GM21619 (cell line): ENCODE results near the gene SNX33.
"Not testable (repeated sequence)": the region's sequence is repeated elsewhere in the genome, so short reads cannot be mapped to it uniquely, and the experiment has no call there.

ENCODE experiments used
- ATAC-seq: cut with Tn5 transposase; IDR thresholded peaks from one replicate; pipeline ENCODE4 v1.9.1; 2021; ENCODE audit not compliant: unreplicated experiment

Gene SNX33, protein sequence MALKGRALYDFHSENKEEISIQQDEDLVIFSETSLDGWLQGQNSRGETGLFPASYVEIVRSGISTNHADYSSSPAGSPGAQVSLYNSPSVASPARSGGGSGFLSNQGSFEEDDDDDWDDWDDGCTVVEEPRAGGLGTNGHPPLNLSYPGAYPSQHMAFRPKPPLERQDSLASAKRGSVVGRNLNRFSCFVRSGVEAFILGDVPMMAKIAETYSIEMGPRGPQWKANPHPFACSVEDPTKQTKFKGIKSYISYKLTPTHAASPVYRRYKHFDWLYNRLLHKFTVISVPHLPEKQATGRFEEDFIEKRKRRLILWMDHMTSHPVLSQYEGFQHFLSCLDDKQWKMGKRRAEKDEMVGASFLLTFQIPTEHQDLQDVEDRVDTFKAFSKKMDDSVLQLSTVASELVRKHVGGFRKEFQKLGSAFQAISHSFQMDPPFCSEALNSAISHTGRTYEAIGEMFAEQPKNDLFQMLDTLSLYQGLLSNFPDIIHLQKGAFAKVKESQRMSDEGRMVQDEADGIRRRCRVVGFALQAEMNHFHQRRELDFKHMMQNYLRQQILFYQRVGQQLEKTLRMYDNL

DNA sequence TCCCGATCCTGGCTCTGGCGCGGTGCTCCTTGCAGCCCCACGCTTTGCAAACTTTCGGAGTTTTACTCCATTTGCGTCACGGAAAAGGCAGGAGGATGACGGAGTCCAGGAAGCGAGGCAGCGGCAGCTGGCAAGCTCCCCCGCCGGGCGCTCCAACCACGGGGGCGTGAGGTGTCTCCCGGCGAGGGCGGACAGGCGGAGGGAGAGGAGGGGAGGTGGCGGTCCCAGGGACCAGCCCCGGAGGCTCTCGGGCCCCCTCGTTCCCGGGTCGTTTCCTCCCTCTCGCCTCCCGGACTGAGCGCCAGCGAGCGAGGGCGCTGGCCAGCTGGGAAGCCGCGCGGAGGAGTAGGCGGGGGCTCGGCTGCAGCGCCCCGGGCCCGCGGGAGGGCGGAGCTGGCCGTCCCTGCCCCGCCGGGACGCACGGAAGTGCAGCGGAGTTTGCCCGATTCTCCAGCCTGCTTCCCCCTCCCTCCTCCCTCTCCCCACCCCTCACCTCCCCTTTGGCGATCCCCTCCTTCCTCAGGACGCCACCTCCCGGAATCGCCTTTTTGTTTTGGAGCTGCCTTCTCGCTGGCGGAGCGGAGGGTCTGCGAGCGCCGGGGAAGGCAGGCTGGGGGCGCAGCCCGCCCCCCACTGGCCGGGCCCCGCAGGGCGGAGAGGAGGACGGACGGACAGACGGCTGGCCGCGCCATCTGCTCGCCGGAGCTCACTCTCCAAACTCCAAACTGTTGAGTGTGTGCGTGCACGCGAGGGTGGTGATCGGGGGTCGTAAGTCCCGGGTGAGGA is at the start of gene SNX33:
SNX33 (plus strand) TSS at position 543 of the 786 bp plus-strand sequence. CDS start 1,191 bp downstream, outside the sequence.
- no peak for ATAC-seq

DNA sequence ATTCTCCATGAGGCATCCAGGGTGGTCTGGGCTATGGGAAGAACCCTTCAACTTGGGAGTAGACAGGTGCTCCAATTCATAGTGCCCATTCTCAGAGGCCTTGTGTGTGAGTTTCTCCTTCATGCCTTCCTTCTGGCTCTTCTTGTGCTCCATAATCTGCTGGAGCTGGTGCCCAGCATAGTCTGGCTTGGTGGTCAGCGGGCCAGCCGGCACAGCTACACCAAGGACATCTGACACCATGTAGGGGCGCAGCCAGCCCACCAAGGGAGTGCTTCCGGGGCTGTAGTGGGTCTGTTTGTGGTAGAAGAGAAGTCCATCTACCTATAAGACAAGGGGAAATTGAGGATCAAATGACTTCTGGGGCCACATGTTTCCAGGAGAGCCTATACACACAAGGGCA is 49.4 kb upstream of the SNX33 start:
- no peak for ATAC-seq

DNA sequence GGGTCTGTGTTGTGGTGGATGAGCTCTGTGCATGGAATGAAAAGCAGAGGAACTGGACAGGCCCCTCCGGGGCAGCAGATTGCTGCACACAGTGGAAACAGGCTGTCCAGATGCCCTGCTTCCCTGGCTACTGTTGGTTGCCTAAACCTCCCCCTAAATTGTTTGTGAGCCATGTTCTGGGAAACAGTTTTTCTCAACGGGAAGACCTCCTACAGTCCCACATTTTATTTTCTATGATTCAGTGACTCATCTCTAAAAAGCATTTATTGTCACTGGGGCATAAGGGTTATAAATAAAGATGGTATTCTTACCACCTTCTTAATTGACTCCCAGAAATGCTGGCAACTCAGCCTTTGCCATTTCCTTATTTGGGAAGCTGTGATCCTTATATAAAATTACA is 48.3 kb upstream of the SNX33 start:
- ATAC-seq, result no peak

DNA sequence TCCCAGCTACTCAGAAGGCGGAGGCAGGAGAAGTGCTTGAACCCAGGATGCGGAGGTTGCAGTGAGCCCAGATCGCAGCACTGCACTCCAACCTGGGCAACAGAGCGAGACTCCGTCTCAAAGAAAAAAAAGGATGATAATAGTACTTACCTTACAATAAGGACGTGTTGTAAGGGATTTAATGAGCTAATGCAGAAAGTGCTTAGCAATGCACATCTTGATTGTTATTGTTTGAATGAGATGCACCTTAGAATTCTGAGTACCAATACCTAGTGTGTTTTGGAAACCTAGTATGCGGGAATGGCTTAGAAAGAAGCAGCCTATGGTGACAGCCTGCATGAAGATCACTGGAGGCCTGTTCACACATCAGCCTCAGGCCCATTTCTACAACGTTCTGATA is 41.7 kb upstream of the SNX33 start:
- ATAC-seq, result no peak

DNA sequence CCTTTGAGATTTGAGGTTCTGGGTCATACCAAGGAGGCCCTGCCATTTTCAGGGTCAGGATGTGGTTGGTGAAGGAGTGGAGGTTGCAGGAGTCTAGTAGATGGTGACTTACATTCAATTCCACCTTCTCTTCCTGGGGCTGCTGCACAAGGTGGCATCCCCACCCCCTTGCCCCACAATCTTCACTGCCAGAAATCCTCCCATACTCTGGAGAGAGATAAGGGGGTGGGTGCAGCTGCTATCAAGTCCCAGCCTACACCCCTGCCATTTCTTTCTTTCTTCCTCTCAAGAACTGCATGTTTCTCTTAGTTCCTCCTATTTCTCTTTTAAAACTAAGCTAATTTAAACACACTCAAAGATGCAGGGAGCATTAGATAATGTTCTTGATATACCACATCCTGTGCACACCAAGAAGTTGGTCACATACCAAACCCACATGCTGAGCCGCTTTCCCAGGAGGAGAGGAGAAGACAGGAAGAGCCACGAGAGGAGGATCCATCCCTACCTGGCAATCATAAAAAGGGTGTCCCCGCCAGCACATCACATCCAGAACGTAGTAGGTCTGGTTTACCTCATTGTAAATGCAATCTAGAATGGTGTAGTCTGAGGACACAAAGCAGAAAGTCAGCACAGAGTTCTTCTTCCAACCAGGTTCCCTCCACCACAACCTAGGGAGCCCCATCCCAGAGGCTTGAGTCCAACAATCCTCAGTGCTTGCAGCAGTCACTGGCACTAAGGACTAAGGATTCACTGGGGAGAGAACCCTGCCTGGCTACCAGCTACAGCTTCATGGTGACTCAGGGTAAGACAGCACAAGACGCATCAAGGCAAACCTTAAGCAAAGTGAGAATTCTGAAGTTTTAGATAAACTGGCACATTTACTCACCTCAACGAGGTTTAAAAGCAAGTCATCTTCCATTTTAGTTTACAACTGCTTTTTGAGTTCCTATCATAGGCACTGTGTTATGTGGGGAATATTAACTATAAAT is 40.7 kb upstream of the SNX33 start:
- no peak for ATAC-seq

DNA sequence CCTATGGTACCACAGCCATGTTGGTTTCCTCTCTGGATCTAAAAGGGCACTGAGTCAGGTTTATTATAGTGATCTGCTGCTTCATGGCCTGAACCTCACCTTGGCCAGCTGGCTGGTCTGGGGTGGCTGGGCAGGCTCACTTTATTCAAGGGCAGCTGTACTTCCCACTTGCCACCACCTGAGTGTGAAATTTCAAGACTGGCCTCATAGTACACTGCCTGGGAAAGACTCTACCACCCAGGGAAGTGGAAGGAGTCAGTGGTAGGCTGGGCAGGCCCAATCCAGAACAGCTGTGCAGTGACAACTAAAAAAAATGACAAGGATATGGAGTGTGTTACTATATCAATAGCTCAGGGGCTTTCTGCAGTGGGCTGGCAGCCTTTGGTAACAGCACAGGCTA is 30.9 kb upstream of the SNX33 start:
- ATAC-seq, result no peak

DNA sequence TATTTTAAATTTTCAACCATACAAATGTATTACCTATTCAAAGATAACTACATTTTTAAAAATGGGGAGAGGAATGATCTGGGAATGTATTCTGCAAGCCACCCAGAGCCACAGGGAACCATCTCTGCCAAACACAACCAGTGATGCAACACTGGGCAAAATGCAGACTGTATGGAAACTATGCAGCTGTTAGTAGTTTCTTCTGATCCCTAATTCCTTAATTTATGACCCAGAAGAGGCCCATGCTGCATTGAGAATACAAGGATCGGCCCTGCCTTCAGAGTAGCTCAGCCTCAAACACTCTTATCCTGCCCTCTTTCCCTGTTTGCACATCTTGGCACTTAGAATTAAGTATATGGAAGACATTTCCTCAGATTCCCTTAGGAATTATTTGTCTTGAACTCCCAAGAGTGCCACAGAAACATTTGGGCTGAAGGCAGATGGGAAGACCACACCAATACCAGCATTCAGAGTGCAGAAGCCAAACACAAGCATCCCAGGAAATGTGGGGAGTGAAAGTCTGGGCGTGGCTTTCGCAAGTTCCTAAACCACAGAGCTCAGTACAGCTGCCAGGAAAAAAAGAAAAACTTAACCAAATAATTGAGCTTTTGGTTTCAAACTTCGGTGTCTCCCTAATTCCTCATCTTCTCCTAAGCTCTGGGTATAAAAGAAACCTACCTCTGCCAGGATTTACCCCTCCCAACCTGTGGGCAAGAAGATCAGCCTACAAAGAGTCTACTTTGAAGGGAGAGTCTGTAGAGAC is 27.5 kb upstream of the SNX33 start:
- no peak for ATAC-seq

DNA sequence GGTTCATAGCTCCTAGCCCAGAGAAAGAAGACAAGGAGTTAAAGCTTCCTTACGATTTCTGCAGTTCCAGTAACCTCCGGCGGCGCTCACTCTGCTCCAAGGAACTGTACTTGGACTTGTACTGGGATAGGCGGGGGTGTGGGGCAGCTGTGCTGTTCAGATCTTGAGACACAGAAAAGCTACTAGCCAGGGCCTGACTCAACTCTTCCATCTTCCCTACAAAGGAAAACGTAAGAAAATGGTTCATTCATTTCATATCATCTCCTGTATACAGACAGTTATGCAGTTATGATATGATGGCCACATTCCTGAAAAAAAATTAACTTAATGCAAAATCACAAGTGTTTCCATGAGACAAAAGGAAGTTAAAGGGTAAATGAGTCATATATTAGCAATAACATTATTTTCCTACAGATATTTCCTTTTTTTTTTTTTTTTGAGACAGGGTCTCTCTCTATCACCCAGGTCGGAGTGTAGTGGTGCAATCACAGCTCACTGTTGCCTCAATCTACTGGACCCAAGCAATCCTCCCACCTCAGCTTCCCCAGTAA is 26.8 kb upstream of the SNX33 start:
- ATAC-seq, result no peak

DNA sequence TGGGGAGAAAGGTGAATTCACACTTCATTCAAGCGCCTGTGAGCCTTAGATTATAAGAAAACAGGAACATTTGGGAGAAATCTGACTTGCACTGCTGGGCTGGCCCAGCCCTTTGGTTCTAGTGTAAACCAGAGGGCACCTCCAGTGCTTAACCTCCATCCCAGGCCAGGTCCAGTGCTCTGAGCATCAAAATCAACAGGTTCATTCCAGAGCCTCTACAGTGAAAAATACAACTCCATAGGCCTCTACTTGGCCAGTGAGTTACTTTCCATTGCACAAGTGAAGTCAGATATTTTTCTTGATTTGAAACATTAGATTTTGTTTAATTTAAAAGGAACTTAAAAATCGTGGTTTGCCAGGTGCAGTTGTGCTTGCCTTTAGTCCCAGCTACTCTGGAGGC is 25.2 kb upstream of the SNX33 start:
- ATAC-seq, result no peak

DNA sequence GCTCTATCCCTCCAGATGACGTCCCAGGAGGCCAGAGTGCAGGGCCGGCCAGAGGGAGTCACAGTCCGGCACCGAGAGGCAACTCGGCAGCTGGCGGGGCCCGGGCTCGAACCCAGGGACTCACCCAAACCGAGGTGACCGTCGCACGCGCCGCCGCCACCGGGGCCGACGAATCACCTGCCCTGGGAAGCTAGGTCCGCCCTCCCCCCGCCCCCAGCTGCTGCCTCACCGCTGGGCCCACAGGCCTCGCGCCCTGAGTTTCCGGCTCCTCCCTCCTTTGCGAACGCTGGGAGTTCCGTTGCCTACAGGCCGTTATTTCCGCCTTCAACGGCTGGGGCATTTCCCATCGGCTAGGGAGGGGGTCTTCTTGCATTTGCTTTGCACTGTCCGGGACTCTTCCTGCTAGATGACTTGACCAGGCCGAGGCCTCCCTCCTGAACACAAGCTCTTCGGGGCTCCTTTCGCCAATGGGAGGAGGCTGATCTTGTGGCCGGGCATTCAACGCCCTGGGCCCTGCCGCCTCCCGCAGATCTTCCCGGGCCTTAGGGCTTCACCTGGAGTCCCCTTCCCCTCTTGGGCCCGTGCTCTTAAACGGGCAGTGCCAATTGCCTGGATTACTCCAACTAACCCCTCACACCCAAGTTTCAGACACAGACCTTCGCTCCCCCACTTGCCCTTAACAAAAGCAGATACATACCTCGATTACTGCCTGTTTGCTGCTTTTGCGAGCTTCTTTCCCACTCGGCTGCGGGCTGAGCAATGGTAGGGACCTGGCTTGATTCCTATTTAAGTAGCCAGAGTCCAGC is 22.0 kb upstream of the SNX33 start, which contains the start of gene SNUPN:
SNUPN (minus strand) TSS at position 184 of the 806 bp plus-strand sequence. CDS start 4,674 bp downstream, outside the sequence.
- peak; percentile 78 for ATAC-seq

DNA sequence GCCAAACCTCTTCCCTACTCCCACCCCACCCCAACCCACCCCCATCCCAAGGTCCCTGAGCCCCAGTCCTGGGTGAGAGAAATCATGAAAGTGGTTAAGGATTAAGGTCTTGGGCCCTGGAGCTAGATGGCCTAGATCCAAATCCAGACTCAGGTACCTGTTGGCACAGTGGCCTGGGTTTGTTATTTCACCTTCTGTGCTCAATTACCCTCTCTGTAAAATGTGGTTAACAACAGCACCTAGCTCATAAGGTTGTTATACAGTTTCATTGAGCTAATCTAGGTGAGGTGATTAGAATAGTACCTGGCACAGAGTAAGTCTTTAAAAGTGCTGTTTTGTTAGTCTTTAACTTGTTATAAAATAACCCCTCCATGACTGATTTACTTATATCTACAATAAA is 15.8 kb upstream of the SNX33 start:
- no peak for ATAC-seq

DNA sequence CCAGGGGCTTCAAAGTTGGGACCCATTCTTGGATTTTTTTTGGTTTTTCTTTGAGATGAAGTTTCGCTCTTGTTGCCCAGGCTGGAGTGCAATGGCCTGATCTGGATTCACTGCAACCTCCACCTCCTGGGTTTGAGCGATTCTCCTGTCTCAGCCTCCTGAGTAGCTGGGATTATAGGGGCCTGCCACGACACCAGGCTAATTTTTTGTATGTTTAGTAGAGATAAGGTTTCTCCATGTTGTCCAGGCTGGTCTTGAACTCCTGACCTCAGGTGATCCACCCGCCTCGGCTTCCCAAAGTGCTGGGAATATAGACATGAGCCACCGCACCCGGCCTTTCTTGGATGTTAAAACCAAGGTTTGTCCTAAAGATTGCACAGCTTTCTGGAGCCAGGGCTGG is 13.8 kb upstream of the SNX33 start:
- not testable (repeated sequence) for ATAC-seq

DNA sequence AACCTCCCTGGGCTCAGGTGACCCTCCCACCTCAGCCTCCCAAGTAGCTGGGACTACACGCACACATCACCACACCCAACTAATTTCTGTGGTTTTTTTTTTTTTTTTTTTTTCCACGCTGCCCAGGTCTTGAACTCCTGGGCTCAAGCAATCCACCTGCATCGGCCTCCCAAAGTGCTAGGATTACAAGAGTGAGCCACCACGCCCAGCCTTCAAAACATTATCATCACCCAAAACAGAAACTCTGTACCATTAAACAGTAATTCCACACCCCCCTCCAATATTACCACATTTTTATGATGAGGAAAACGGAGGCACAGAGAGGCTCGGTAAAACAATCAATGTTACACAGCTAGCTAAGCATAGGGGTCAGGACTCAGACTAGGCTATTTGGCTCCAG is 11.7 kb upstream of the SNX33 start:
- ATAC-seq, result no peak

DNA sequence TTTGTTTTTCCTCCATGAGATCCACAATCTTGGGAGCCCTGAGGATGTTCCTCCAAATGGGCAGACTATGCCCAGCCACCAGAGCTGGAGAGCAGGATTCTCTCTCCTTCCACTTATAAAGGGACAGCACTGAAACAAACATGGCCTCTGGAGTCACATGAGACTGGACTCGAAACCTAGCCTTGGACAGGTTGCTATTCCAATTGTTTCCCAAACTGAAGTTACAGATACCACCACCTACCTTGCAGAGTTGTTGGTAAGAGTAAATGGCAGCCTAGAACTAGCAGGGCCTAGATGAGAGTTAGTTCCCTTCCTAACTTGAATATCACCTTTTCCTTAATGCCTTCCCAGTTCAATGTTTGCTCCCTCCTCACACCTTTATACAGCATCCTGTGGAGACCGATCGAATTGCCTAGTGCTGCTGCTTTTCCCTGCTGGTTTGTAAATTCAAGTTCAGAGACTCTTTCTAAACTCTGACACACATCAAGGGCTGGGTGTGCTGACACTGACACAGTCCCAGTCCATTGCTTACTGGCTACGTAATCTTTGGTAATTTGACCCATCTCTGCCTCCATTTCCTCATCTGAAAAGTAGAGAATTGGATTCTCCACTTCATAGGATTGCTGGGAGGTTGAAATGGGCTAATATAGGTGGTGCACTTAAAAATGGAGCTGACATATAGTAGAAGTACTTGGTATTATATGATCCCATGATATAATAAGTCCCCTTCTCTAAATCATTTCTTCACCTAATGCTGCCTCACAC is 10.3 kb upstream of the SNX33 start:
- ATAC-seq, result no peak

DNA sequence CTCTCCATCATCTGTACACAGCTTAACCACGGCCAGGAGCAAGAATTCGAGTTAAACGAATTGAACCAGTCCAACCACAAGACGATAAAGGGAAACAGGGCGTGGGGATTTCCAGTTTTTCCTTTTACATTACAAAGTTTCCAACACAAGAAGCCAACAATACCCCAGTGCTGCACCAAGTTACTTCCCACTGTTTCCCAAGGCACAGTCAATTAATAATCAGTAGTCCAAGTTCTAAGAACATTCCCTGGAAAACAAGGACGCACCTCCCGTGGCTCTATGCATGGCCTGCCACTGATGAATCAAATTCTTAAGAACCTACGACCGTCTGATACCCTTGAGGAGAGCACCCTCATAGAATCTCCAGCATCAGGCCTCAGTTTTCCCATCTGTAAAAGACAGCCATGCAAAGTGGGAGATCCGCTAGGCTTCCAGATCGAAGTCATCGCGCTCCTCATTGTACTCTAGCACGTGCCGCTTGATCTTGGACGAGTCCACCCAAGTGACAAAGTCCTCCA is 8.5 kb upstream of the SNX33 start:
- no peak for ATAC-seq

DNA sequence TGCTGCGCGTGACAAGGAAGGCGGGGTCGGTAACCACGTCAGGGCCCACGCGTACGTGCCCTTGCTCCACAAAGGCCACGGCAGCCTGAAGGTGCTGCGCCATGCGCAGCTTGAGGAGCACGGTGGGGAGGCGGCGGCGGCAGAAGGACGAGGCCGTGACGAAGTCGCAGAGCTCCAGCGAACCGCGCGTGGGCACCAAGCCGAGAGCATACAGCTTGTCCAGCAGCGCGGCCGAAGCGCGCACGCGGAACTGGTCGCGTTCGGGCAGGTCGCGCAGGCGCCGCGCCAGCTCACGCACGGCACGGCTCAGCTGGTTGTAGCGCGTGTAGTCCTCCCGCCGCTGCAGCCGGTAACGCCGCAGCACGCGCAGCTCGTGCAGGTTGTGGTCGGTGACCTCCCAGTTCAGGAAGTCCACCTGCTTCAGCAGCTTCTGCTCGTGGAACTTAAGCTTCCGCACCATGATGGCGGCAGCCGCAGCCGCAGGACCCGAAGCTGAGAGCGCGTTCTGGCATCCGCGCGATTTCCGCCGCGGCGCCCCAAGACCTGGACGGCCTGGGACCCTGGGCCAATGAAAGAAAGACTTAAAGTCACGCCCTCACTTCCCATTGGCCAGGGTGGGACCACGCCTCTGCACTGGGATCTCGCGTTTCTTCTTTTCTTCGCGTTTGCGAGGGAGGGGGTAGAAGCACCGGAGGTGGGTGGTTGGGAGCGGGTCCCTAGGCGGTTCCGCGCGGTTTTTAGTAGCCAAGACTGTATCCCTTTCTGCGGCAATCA is 7.8 kb upstream of the SNX33 start, which contains the start of gene IMP3:
IMP3 (minus strand) TSS at position 516 of the 774 bp plus-strand sequence; CDS start at position 460, 56 bp downstream.
- peak; percentile 85 for ATAC-seq
